ENCODE measurements around the gene SLC8A2. TPM values are rescaled to one million over a fixed set of nuclear protein-coding genes. Genes with fewer than 3 reads are reported as not detected.

The SLC8A2 gene
- total and polyA plus RNA-seq, 10 of the 15 experiments (the other 5 are each of a cell fraction or from before 2014, with no cell fraction given): not detected

- no peak for TF ChIP-seq PAX5 (IDR thresholded peaks at IDR 0.05; ENCODE audit: borderline replicate concordance, low read depth, low read length)
- TF ChIP-seq SIX5 (IDR thresholded peaks at IDR 0.05; ENCODE audit: low read depth, low read length, severe bottlenecking): no peak
- TF ChIP-seq SMAD1 (IDR thresholded peaks at IDR 0.05; ENCODE audit: low read depth, partially characterized antibody): no peak
- TF ChIP-seq POU2F2 (IDR thresholded peaks at IDR 0.05; ENCODE audit: borderline replicate concordance, low read depth, low read length): no peak
- no peak for TF ChIP-seq YBX1 (IDR thresholded peaks at IDR 0.05)
- TF ChIP-seq KLF5 (IDR thresholded peaks at IDR 0.05; ENCODE audit: partially characterized antibody): no peak
Observed at GRCh38 chr19:47509170-47509847, 37.6 kb upstream of the SLC8A2 start (continued).

GRCh38 chr19:47508721-47509120, 37.0 kb upstream of the SLC8A2 start:
- DNase-seq (ENCODE audit: low read depth, low spot score): no peak
- H3K79me2 ChIP-seq (ENCODE audit: control insufficient read depth, insufficient read depth, low read length): peaks cover 62% of the 10 kb centered on the region
- in situ Hi-C loops (cut with MboI): no loop called here
- H2AFZ ChIP-seq (ENCODE audit: control insufficient read depth, low read depth, low read length): no peak overlapping the region
- H3K27ac ChIP-seq (ENCODE audit: control insufficient read depth, insufficient read depth): no peak overlapping the region
- no peaks in the 10 kb centered on the region; the same call in 1 of the 2 replicates for H4K20me1 ChIP-seq (ENCODE audit: control insufficient read depth, insufficient read depth)
- intact Hi-C loops (cut with micrococcal nuclease; ENCODE audit: unreplicated experiment): no loop called here
- ChIA-PET CTCF (interaction anchor here (0.5 to 0.9 kb wide), 3 partner anchors 11 to 281 kb away, joined by 3 to 4 read pairs (median 4); no protein-coding TSS in a partner anchor), SMC1A (ENCODE audit: uncharacterized antibody, unreplicated experiment) (no interaction called here), POLR2A (no interaction called here), RAD21 (ENCODE audit: unreplicated experiment) (no interaction called here)
- H3K4me3 ChIP-seq: no peak overlapping the region
- H3K9ac ChIP-seq (ENCODE audit: control insufficient read depth, insufficient read depth, low read length): no peak overlapping the region
- TF ChIP-seq STAT1 (conservative IDR thresholded peaks at IDR 0.05): no peak
- no peak for TF ChIP-seq CBX3 (IDR thresholded peaks at IDR 0.05; ENCODE audit: borderline replicate concordance, low read depth)
- TF ChIP-seq IKZF2 (IDR thresholded peaks at IDR 0.05): no peak
- TF ChIP-seq ASH2L (IDR thresholded peaks at IDR 0.05; ENCODE audit: borderline replicate concordance, low read depth): no peak
- no peak for TF ChIP-seq ZZZ3 (IDR thresholded peaks at IDR 0.05; ENCODE audit: control insufficient read depth, insufficient read length, low read depth)
- TF ChIP-seq FOS (IDR thresholded peaks at IDR 0.05; ENCODE audit: borderline replicate concordance, extremely low read depth, insufficient read length): no peak
- no peak for TF ChIP-seq NKRF (conservative IDR thresholded peaks at IDR 0.05)
- TF ChIP-seq, protein P1, sequence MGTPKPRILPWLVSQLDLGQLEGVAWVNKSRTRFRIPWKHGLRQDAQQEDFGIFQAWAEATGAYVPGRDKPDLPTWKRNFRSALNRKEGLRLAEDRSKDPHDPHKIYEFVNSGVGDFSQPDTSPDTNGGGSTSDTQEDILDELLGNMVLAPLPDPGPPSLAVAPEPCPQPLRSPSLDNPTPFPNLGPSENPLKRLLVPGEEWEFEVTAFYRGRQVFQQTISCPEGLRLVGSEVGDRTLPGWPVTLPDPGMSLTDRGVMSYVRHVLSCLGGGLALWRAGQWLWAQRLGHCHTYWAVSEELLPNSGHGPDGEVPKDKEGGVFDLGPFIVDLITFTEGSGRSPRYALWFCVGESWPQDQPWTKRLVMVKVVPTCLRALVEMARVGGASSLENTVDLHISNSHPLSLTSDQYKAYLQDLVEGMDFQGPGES (IDR thresholded peaks at IDR 0.05): no peak
- no peak for TF ChIP-seq SMAD5 (IDR thresholded peaks at IDR 0.05; ENCODE audit: low read depth)
- TF ChIP-seq SREBF2 (IDR thresholded peaks at IDR 0.05; ENCODE audit: low read length): no peak
- TF ChIP-seq, protein P2, sequence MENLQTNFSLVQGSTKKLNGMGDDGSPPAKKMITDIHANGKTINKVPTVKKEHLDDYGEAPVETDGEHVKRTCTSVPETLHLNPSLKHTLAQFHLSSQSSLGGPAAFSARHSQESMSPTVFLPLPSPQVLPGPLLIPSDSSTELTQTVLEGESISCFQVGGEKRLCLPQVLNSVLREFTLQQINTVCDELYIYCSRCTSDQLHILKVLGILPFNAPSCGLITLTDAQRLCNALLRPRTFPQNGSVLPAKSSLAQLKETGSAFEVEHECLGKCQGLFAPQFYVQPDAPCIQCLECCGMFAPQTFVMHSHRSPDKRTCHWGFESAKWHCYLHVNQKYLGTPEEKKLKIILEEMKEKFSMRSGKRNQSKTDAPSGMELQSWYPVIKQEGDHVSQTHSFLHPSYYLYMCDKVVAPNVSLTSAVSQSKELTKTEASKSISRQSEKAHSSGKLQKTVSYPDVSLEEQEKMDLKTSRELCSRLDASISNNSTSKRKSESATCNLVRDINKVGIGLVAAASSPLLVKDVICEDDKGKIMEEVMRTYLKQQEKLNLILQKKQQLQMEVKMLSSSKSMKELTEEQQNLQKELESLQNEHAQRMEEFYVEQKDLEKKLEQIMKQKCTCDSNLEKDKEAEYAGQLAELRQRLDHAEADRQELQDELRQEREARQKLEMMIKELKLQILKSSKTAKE (IDR thresholded peaks at IDR 0.05; ENCODE audit: low read depth, poor library complexity, severe bottlenecking): no peak
- TF ChIP-seq RB1 (IDR thresholded peaks at IDR 0.05; ENCODE audit: borderline replicate concordance): no peak
- BruUV-seq (replicated peaks): no TSS peak
- H3K27me3 ChIP-seq (replicated peaks in 1 of 2; ENCODE audit: control insufficient read depth in 2 of 2, insufficient read depth in 2 of 2, low read length in 1 of 2): no peaks in the 10 kb centered on the region
- H3K9me3 ChIP-seq (replicated peaks; ENCODE audit: control insufficient read depth, insufficient read depth, low read length): no peaks in the 10 kb centered on the region
- FAIRE-seq: no peak
- peaks cover 13 to 15% of the 10 kb centered on the region in 2 experiments; a peak in 3 of 4 replicates for H3K36me3 ChIP-seq (ENCODE audit: control insufficient read depth in 2 of 2, insufficient read depth in 2 of 2, low read length in 1 of 2)
- H3K4me2 ChIP-seq (ENCODE audit: control insufficient read depth, insufficient read depth): no peak overlapping the region
- peaks cover 8% of the 10 kb centered on the region for H3K4me1 ChIP-seq (ENCODE audit: control insufficient read depth, insufficient read depth, low read length)
- ATAC-seq: no peak
- 86% methylated on average over 5 of the region's 5 CpGs for WGBS (ENCODE audit: insufficient coverage, insufficient replicate concordance, low lambda C conversion rate, missing lambda C conversion rate)
